HG03175 (cell line): ENCODE measurements around the gene DLX2.
"Not testable (repeated sequence)": the region's sequence is repeated elsewhere in the genome, so short reads cannot be mapped to it uniquely, and the experiment has no call there.

Experiments
- ATAC-seq: cut with Tn5 transposase; IDR thresholded peaks from one replicate; pipeline ENCODE4 v1.9.1; 2021; ENCODE audit warnings: mild to moderate bottlenecking, moderate library complexity; ENCODE audit not compliant: unreplicated experiment

Gene DLX2

DNA sequence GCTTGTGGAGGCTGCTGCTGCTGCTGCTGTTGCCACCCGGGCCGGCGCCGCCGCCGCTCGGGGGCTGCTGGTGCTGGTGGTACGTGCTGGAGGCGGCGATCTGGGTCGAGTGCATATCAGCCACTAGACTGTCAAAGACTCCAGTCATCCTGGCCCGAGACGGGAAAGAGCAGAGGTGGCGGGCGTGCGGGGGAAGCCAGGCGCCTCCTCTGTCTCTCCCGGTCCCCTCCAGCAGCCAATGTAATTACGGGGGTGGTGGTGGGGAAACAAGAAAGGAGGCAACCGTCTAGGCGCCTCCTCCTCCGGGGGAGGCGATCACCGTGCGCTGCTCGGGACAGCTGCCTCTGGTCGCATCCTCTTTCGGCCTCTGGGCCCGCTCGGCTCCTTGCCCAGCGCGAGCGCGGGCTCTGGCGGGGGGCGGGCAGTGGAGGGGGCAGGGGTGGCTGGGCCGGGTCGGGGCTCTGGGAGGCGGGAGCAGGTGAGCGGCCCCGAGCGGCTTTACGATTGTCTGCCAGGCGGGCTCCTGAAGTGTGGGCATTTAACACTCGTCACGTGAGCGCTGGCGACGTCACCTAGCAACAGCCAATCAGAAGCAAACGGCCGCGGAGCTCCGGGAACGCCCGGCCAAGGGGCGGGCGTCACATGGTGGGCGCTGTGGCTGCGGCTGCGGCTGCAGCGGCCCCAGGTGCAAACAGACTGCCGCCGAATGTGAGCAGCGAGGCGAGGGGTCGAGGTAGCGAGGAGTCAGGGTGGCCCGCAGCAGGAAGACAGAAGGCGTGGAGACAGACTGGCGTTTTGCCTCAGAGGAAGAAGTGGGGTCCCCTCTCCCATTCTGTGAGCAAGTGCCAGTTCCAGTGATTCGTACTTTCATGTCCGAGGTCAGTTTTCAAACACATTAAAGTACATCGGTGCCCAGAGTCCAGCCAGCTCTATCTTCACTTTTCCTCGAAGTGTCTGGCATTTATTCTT, at the start of gene DLX2:
Gene DLX2, minus strand, starts transcription at position 510 of the 969 bp plus-strand sequence. Its CDS starts 362 bp downstream, at position 148.
- peak; percentile 70 for ATAC-seq

DNA sequence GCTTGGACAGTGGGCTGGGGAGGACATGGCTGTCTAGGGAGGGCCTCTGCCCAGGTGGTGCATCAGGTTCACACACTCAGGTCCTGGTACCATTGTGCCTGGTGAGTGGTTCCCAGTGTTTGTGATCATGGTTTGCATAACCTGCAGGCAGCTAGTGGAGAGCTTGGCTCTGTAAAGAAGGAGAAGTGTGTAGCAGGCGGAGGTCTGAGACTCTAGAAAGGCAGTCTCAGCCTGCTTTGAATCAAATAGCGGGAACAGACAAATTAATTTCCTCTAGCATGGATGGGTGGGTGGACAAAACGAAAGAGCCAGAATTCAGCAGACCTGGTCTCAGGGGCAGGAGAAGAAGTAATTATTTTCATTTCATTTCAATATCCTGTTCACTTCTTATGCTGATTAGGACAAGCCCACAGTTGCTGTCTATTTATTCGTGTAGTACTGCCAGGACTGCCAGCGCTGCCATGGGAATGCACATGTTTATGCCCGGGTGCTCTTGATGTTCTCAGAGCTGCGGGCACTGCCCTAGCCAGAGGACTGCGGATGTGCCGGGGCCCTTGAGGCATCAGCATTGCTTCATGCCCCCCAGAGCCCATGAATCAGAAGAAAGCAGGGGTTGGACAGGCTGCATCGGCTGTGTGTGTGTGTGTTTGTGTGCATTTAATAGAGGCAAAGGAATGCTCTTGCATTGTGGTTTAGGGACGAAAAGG, 45.4 kb upstream of the DLX2 start:
- no peak for ATAC-seq

DNA sequence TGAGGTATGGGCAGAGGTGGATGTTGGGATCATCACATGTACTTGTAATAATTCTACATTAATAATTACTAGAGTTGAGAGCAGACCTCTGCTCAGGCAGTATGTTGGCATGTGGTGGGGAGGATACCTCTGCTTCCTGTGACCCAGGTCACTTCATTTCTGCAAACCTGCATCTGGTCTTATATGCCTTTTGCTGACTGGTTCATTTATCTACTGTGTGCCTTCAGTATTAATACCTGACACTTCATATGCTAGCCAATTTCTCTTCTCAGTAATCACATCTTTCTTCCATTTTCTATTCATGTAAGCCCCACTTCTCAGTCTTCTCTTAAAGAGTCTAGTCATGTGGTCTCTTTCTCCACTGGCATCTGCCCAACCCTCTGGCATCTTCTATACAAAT, 41.1 kb upstream of the DLX2 start:
- ATAC-seq: no peak

DNA sequence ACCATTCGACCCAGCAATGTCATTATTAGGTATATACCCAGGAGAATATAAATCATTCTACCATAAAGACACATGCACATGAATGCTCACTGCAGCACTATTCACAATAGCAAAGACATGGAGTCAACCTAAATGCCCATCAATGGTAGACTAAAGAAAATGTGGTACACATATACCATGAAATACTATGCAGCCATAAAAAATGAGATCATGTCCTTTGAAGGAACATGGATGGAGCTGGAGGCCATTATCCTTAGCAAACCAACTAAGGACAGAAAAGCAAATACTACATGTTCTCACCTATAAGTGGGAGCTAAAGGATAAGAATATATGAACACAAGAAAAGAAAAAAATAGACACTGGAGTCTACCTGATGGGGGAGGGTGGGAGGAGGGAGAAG, 36.0 kb upstream of the DLX2 start:
- ATAC-seq: not testable (repeated sequence)

DNA sequence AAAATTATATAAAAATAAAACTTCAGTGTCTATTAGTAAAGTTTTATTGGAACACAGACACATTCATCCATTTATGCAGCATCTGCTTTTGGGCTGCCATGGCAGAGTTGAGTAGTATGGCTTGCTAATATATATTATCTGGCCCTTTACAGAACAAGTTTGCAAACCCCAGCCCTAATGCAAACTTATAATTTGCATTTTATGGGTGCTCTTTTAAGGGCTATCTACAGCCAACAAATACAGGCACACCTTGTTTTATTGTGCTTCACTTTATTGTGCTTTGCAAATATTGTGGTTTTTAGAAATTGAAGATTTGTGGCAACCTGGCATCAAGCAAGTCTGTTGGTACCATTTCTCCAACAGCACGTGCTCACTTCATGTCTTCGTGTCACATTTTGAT, 35.2 kb upstream of the DLX2 start:
- no peak for ATAC-seq

DNA sequence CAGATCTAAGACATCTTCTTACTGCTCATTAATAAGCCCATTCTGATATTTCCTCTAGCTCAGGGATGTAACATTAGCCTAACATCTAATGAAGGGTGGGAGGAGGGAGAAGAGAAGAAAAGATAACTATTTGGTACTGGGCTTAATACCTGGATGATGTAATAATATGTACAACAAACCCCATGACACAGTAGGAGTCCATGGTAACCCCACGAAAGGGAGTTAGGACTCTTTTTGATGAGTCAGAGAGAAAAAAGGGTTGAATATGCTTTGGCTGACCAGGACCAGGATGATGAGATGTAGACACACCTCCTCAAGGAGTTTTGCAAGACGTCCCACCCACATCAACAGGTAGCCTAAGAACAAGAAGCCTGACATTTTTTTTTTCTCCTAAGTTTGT, 34.4 kb upstream of the DLX2 start:
- no peak for ATAC-seq

DNA sequence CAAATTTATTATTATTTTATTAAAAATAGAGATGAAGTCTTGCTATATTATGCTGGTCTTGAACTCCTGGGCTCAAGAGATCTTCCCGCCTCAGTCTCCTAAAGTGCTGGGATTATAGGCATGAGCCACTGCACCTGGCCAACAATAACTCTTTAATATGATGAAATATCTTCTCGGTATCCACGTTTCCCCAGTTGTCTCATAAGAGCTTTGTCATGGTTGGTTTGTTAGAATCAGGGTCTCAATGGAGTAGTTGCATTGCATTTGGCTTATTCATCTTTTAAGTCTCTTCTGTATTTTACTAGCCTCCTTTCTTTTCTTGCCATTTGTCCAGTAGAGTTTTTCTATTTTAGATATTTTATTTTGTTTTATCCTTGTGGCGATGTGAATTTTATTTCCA, 32.7 kb upstream of the DLX2 start:
- ATAC-seq: no peak

DNA sequence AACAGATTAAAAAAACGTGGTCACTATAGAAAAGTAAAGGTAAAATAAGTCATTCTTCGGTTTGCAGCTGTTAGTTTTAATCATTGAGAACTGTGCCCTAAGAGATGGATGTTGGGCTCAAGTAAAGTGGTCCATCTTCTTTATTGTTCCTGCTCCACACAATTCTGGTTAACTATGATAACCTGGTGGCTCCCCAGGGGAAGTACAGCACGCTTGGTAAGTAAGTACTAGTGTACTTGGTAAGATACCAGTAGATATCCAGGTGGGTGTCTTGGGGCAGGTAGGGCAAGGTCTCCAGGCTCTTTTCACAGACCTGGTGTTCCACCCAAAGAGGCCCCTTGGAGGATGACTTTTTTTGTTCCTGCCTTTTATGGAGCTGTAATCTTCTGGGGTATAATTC, 31.6 kb upstream of the DLX2 start:
- no peak for ATAC-seq

DNA sequence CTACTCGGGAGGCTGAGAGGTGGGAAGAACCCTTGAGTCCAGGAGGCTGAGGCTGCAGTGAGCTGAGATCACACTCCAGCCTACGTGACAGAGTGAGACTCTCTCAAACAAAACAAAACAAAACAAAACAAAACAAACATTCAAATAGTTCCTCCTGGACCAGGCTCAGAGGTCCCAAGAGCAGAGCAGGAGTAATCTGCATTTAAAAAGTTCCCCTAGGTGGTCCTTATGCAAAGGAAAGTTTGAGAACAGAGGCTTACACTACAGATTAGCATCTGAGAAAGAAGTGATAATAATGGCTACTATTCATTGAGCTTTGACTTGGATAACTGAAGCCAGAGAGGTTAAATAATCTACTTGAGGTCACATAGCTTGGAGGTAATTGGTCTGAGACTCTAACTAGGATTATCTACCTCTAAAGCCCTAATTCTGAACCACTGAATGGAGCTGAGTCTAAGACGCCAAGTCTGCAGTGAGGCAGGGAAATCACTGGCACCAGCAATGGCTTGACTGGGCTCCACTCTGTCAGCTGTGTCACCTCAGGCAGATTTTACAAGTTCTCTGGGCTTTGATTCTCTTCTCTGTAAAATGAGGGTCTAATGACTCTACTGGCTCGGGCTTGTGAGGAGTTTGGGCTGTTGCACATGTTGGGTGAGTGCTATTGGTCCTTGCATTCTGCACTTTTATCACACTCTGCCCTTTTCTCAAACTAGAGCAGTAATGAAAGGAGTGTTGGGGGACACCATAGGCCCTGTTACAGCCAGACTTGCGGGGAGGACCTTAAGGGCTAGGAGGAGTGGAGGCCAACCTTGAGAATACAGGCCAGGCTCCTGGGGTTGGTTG, 29.2 kb upstream of the DLX2 start:
- ATAC-seq: no peak

DNA sequence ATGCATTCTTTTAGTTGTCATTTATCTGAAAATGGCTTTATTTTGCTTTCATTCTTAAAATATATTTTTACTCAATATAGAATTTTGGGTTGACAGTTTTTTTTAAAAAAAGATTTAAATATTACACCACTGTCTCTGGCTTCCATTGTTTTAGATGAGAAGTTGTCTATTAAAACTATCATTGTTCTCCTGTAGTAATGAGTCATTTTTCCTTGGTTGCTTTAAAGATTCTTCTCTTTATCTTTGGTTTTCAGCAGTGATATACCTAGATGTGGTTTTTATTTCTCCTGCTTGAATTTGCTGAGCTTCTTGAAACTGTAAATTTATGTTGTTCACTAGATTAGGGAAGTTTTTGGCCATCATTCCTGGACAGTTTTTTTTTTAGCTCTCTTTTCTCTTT, 26.7 kb upstream of the DLX2 start:
- ATAC-seq: no peak

DNA sequence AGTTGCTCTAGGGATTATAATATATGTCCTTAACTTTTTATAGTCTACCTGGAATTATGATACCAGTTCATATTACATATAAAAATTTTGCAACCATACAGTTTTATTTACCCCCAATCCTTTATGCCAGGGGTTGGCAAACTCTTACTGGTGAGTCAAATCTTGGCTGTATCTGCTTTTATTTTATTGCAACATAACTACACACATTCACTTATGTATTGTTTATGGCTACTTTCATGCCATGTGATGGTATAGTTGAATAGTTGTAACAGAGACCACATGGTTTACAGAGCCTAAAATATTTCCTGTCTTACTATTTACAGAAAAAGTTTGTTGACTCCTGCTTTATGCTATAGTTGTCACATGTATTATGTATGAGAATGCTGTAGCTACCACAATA, 25.8 kb upstream of the DLX2 start:
- no peak for ATAC-seq

DNA sequence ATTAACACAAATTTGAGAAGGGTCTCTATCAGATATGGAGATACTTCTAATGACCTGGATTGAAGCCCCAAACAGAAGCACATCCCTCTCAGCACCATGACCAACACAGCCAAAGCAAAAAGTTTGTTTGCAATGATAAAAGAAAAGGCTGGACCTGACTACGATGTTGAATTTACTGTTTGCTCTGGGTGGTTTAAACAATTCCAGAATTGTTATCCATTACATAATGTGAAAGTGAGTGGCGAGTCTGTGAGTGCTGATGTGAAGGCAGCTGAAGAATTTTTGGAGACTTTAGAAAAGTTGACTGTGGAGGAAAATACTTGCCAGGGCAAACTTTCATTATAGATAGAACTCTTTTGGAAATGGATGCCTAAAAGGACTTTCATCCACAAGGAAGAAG, 17.4 kb upstream of the DLX2 start:
- ATAC-seq: no peak

DNA sequence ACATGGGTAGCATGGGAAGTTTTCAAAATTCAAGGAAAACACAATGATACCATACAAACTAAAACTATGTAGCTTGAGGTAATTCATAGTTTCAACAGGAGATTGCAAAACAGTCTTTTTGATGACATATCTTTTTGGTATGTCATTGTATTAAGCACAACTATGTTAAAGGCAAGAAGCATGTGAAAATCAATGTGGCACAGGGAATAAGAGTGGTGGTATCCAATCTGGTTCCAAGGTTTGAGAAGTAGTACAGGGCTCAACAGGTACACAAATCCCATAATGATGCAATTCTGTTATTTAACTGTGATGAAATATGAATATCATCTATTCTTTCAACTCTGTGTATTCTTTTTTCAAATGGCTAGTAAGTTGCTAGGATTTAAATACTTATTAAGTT, 16.4 kb upstream of the DLX2 start:
- ATAC-seq: no peak

DNA sequence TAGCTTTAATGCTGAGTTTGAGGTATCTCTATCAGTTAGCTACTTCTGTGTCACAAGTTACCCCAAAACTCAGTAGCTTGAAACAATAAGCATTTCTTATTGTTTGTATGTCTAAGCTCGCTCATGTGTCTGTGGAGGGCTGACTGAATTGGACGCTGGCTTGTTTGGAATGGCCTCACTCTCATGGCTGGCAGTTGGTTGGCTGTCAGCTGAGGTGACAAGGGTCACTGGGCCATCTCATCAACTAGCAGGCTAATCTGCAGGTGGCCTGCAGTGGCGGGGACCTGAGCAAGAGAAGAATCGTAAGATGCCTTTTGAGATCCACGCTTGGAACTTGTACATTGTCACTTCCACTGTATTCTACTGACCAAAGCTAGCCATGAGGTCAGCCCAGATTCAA, 13.4 kb upstream of the DLX2 start:
- ATAC-seq: no peak

DNA sequence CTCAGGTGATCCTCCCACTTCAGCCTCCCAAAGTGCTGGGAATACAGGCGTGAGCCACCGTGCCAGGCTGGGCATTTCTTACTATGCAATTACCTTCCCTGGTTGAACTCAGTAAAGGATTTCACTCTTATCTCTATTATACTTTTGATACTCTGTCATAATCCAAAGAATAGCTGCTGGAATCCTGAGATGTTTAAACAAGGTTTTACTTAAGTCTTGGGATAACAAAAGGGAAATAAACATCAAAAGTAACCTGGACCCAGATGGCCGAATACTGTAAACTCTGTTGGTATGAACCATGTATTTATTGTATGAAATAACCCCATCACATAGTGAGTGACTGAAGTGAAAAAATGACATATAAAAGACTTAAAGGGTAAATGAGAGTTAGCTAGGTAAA, 11.9 kb upstream of the DLX2 start:
- no peak for ATAC-seq

DNA sequence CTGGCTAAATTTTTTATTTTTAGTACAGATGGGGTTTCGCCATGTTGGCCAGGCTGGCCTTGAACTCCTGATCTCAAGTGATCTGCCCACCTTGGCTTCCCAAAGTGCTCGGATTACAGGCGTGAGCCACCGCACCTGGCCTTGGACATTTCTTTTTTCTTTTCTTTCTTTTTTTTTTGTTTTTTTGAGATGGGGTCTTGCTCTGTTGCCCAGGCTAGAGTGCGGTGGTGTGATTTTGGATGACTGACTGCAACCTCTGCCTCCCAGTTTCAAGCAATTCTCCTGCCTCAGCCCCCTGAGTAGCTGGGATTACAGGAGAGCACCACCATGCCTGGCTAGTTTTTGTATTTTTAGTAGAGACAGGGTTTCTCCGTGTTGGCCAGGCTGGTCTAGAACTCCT, 11.5 kb upstream of the DLX2 start:
- ATAC-seq: not testable (repeated sequence)

DNA sequence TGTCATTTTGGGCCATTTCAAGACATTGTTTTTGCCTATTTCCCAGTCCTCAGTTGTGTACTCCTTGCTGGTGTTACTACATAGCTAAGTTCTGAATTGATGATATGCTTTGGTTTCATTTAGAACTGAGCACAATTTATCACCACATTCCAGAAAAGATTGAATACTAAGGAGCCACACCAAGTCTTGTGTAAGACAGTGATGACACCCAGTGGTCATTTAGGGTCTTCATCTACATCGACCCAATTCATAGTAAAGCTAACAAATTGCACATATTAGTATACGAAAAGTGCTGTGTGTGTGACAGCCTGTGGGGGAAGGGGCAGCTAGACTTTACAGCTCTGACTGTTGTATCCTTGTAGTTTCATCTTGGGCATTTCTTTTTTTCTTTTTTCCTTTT, 10.9 kb upstream of the DLX2 start:
- ATAC-seq: no peak

DNA sequence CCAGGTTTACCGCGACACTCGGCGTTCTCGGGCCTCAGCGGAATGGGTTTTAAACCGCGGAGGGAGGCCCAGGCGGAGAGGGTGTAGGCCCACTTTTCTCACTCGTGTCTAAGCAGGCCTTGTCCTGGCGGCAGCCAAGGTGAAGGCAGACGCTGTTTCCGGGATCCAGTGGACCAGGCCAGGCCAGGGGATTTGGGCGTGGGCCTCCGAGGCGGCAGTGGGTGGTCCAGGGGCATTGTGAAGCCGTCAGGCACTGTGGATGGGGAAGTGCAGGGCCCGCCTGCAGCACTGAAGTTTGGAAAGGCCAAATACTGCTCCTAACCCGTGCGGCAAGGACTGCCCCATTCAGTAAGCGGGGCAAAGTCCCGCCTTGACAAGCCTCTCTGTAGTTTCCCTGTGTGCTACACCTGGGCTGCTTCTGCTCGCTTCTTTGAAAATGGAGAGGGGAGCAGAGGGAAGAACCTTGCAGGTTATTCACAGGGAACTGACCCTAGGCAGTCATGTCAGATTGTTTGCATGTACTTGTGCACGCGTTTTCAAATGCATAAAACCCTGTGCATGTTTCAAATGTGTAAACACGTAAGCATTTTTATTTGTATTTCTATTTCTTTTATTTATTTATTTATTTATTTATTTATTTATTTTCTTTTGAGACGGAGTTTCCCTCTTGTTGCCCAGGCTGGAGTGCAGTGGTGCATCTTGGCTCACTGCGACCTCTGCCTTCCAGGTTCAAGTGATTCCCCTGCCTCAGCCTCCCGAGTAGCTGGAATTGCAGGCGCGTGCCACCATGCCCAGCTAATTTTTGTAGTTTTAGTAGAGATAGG, 7.5 kb upstream of the DLX2 start:
- no peak for ATAC-seq

DNA sequence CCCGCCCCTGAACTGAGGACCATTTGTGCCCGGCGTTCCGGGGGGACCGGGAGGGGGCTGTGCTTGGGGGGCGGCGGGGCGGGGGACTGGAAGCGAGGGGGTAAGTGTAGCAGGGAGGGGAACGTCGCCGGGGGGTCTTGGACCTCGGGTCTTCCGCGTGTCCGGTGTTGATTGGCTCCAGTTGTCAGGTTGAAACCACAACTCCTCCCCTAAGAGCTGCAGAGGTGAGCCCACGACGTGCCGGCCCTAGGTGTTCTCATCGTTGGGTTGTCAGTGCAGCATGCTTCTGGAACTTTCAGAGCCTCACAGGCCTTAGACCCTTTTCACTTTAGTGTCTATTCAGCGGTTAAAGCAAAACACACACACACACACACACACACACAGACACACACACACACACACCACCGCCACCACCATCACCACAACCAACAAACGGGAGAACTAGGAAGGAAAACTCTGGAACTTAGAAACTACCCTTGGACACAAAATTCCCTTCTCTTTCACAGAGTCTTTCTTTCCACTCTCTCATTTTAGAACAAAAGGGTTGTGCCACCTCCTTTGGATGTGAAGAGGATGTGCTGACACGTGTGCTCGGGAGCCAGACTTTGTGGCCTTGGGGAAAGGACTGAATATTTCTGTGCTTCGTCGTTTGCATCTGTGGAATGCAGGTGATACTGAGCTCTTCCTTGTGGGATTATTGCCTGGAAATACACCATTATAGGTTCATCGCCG, 6.7 kb upstream of the DLX2 start:
- ATAC-seq: no peak

DNA sequence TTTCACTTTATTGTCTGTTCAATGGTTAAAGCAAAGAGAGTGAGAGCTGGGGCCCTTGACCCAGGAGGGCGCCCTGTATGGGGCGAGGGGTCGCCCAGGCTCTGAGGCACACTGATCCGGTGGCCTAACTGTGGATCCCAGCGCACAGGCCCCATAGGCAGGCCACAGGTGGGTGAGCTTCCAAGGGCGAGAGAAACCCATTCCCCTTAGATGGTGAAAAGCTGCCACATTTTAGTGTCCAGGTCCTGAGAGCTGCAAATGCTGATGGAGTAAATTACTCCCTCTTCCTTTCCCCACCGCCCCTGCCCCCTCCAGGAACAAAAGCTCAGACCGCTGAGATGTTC, 5.9 kb upstream of the DLX2 start:
- ATAC-seq: no peak
